NCI-H2227 (cell line): ENCODE results near the gene CSRP1.
"Not testable (repeated sequence)": the region's sequence is repeated elsewhere in the genome, so short reads cannot be mapped to it uniquely, and the experiment has no call there.

Source experiments
- DNase-seq: peaks from one replicate; lab custom pipeline; 2025; ENCODE audit not compliant: unreplicated experiment; lab: John Stamatoyannopoulos, UW

CSRP1 gene

DNA sequence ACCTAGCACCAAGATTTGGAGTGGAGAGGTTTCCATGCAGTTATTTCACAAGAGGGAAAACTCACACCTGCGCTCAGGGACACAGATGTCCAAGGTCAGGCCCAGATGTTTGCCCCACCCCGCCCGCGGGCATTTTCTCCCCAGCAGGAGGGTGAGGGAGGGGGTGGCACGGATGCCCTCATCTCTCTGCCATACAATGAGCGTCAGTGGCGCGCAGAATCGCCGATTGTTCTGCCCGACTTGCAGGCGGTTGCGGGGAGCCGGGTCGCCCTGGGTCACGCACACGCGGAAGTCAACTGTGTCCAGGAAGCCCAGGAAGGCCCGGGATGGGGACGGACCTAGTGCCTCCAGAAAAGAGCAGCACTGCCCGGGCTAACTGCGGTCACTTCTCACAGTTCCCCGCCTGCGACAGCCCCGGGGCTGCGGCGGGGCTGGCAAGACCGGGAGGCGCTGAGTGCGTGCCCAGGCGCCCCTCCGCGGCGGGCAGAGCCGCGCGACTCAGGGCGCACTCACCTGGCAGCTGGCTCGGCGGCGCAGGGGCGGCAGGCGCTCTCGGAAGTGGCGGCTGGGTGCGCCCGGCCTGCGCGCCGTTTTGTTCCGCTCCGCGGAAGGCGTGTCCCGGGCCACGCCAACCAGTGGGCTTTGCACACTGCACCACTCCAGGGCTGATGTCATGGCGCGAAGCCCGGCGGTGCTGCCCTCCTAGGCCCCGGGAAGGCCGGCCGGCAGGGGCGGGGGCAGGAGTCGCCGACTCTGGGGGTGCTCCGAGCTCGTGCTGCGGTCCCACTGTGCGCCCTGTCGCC is at the start of gene CSRP1:
Gene CSRP1, minus strand, starts transcription at position 567 of the 803 bp plus-strand sequence. CDS start 10,820 bp downstream, outside the sequence.
- DNase-seq, result peak; percentile 87

- DNase-seq, result no peak
These were observed 48.6 kb upstream of the CSRP1 start for GRCh38 chr1:201555593-201555945.

DNA sequence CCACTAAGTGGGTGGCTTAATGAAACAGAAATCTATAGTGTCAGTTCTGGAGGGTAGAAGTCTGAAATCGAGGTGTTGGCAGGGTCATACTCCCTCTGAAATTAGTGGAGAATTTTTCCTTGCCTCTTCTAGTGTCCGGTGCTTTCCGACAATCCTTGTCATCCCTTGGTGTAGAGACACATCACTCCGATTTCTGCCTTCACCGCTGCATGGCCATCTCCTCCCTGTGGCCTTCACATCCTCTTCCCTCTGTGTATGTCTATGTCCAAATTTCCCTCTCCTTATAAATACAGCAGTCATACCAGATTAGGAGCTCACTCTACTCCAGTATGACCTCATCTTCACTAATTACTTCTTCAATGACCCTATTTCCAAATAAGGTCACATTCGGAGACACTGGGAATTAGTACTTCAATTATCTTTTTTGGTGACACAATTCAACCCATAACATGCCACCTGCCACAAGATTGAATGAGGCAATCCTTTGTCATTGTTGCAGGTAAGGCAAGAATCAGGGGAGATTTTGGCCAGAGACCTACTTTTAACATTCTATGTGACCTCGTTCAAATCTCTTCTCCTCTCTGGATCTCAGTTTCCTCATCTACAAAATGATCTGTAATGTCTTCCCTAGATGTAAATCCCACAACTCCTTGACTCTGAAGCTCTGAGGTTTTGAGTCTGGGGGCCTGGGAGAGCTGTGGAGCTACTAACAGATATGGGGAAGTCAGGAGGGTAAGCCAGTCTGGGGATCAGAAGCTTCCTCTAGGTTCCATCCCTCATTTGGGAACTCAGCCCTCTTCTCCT is 48.1 kb upstream of the CSRP1 start:
- DNase-seq, result no peak

- no peak for DNase-seq
These were observed 47.3 kb upstream of the CSRP1 start for GRCh38 chr1:201554190-201554600.

DNA sequence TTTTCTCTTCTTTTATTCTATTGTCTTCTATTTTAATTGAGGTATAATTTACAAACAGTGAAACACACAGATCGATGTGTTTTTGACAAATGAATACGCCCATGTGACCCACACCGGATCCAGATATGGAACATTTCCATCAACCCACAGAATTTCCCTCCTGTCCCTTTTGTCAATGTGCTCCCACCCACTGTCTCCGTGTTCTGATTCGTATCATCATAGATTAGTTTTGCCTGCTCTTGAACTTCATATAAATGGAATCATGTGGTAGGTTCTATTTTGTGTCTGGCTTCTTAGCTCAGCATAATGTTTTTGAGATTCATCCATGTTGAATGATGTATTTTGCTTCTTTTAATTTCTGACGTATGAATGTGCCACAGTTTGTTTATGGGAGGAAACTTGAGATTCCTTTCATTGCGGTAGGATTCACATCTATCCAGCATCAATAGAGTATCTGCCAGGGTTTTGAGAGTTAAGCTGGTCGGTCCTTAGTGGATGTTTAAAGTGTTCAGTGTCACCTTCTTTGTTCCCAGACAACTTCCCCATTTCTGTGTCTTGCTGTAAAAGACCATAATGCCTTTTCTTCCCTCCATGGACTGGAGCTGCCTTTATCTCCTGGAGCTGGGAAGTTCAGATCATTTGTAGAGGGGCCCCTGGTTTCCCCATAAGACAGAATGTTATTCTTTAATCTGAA is 46.7 kb upstream of the CSRP1 start:
- no peak for DNase-seq

DNA sequence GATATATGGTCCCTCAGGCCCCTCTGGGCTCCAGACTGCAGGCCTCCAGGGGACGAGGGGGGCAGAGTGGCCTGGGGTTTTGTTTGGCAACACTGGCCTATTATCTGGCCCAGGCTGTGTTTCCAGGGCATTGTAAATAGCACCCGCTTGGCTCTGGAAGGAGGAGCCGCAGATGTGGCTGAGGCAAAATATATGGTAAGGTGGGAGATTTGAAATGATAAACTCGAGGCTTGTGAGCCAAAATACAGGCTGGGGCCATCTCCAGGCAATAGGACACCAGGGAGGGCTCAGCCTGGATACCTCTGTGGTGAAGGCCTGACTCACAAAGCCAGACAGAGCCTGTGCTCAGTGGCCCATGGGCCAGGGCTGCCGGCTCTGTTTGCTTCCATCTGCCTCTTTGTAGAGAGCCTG is 46.0 kb upstream of the CSRP1 start:
- no peak for DNase-seq

DNA sequence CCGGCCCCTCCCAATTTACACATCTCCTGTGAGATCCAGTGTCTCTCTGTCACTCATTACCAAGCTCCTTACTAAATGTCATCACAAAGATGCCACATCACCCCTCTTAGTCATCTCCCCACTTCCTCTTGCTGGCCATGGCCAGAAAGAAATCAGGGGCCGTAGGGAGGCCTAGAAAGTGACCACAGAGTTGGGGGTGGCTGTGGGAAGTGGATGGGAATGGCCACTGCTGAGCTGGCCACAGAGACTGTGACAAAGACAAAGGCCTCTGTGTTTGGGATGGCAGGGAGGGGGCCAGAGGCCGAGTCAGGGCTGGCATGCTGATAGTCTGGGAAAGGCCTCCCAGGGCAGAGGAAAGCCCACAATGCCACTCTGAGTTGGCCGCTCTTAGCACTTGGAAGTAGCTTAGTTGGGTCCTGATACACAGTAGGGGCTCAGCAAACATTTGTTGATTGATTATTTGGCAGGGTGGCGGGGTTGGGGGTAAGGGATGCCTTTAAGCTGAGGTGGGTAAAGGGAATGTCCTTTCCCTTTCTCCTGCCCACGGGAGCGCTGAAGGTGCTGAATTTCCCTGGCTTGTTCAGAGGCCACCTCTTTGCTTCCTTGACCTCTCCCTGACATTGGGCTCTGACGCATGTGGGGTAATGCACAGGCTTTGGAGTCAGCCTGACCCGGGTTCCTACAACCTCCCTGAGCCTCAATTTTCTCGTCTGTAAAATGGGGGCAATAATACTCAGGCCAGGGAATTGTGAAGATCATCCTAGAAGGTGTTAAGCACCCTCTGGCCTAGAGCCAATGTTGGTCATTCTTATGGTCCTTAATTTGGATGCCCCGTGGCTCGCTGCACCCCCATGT is 45.2 kb upstream of the CSRP1 start:
- no peak for DNase-seq

DNA sequence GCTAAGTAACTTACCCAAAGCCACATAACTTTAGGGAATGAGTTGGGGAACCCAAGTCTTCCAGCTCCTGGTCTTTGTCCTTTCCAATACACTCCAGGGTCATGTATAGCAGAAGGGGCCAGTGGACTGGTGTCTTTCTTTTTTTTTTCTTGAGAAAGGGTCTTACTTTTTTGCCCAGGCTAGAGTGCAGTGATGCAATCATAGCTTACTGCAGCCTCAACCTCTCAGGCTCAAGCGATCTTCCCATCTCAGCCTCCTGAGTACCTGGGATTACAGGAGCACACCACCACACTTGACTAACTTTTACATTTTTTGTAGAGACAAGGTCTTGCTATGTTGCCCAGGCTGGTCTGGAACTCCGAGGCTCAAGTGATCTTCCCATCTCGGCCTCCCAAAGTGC is 44.2 kb upstream of the CSRP1 start:
- DNase-seq, result no peak

GRCh38 chr1:201549522-201549921 is 42.6 kb upstream of the CSRP1 start:
- not testable (repeated sequence) for DNase-seq

DNA sequence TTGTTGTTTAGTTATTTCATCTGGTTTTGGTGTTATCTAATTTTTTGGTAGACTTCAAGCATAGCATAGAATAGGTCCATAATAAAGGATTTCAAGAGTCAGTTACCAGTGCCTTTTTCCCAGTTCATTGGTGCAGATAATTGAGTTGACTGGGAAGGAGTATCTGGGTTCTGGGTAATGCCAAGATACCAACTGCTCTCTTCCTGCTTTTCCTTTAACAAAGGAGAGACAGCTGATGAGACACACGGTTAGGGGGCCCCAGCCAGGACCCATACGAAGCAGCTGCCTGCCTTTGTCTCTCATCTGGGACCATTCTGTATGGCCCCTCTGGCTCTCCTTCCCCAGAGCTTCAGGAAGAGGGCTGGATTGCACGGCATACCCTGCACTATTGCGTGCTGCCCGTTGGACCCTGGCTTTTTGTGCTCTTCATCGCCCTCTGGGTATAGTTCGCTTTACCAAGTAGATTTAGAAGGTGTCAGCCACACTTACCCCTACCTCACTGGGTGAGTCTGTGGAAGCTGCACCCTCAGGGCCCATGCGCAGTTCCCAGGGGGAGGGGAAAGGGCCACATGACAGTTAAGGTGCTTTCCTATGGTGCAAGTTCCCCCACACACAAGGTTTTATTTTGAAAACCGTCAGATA is 39.0 kb upstream of the CSRP1 start:
- DNase-seq, result peak; percentile 45

- no peak for DNase-seq
These were observed 37.8 kb upstream of the CSRP1 start for GRCh38 chr1:201544710-201545109.

- DNase-seq, result peak; percentile 14
These were observed 37.1 kb upstream of the CSRP1 start for GRCh38 chr1:201543871-201544642.

GRCh38 chr1:201542309-201543035 is 35.5 kb upstream of the CSRP1 start:
- no peak for DNase-seq

GRCh38 chr1:201540846-201541735 is 34.2 kb upstream of the CSRP1 start:
- DNase-seq, result no peak

DNA sequence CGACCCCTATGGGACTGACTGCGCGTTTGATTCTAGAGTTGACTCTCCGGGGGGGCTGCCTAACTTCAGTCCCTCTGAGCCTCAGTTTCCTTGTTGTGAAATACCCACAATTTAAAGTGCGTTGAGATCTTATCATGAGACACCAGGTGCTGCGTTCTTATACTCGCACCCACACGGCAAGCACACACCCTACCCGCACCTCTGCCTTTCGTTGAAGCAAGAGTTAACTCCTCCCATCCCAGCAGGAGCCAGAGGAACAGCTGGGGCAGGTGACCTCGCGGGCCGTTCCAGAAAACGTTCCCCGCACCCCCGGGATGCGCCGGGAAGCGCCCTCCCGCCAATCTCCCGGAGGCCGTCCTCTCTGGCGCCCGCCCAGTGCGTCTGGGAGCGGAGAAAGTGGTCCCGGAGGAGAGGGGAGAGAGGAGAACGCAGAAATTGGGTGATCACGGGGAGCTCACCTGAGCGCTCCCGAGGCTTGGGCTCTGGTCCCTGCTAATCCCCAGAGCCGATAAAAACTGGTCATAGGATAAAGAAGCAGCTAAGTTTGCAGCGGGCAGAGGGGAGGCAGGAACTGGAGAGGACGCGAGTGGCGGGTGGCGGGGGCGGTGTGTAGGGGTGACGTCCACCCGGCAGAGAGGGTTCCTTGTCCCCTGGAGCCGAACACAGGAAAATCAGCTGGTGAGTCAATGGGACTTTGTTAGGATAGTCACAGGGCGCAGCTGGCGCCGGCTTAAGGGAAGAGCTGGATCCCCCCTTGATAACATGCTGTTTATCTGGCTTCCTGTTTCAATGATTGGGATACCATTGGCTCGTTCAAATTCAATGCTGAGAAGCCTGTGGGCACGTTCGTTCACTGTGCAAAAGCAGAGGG is 32.9 kb upstream of the CSRP1 start:
- peak; percentile 62 for DNase-seq

DNA sequence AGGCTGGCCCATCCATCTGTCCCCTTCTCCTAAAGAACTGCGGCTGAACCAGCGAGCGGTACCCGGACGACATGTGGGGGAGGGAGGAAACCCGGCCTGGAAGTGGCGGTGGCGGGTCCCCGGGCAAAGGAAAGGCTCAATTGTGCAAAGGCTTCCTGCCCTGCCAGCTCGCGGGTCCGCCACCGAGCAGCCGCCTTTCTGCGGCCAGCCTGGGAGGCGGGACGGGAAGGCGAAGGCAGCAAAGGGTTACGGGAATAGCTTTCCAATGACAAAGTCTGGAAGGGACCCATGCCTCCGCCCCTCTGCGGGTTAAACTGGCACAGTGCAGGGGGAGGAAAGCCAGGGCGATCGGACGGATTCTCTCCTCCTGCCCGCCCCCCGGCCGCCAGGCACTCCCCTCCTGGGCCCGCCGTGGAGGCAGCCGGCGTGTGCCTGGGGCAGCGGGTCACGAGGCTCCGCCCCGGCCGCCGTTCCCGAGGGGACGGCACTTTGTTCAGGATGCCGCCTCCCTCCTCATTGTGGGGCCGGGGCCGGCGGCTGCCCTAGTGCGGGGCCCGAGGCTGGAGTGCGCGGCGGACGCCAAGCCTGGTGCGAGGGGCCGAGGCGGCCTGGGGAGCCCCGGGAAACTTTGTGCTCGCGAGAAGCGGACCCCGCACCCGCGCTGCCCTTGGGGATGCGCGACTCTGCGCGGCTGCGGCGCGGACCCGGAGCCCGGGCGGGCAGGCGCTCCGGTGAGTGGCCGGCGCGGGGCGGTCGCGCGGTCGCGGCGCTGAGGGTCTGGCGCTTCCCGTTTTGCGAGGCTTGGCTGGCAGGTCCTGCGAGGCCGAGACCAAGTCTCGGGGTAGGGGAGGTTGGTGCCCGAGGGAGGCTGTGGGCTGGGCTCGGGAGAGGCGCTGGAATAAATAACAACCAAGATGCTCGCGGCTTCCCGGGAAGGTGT is 32.0 kb upstream of the CSRP1 start, which contains the start of gene NAV1:
Gene NAV1, plus strand, starts transcription at position 516 of the 940 bp plus-strand sequence. CDS start 83,758 bp downstream, outside the sequence.
- DNase-seq, result peak; percentile 82
